PC-3 (cell line): Measurements from ENCODE around the gene PPHLN1.

Source experiments
- EZH2phosphoT487 ChIP-seq: fragments of 300-600 bp; sonication (generic); IDR thresholded peaks from 2 replicates; pipeline ENCODE4 v1.6.1; 2018; ENCODE audit warnings: mild to moderate bottlenecking, antibody characterized with exemption, low read length, borderline replicate concordance
- TF ChIP-seq, protein P1 (sequence below): fragments of 300-600 bp; sonication (generic); conservative IDR thresholded peaks from 2 replicates; pipeline ENCODE4 v1.5.1; 2017; ENCODE audit warnings: antibody characterized with exemption, low read depth, mild to moderate bottlenecking, low read length

DNA sequence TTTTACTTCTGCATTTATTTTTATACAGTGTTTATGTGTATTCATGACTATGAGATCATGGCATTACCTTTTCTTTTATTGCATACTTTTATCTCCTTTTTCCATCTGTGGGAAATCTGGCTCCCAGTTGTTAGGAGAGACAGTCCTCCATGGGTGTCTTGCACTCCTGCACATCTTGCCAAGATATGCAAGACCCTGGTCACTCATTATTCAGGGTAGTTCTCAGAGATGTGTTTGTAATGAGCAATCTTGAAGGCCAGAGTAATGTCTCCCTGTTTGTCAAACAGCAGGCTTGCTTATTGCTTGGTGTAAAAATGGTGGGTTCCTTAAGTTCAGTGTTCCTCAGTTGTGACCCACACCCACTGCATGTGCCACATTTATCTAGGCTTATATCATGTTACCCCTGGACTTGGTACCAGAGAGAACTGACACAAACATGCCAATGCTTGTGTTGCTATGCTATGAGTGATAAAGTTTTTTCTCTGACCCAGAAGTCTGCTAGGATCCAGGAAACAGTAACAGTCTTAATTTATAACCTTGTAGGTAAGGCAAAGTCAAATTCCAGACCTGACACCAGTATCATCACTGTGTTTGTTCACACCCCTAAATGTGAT lies 36.8 kb downstream of the PPHLN1 start:
- TF ChIP-seq, protein P1, sequence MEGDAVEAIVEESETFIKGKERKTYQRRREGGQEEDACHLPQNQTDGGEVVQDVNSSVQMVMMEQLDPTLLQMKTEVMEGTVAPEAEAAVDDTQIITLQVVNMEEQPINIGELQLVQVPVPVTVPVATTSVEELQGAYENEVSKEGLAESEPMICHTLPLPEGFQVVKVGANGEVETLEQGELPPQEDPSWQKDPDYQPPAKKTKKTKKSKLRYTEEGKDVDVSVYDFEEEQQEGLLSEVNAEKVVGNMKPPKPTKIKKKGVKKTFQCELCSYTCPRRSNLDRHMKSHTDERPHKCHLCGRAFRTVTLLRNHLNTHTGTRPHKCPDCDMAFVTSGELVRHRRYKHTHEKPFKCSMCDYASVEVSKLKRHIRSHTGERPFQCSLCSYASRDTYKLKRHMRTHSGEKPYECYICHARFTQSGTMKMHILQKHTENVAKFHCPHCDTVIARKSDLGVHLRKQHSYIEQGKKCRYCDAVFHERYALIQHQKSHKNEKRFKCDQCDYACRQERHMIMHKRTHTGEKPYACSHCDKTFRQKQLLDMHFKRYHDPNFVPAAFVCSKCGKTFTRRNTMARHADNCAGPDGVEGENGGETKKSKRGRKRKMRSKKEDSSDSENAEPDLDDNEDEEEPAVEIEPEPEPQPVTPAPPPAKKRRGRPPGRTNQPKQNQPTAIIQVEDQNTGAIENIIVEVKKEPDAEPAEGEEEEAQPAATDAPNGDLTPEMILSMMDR, result no peak
- TF ChIP-seq EZH2phosphoT487, result no peak
